Transverse colon (tissue), 3 donors: Measurements from ENCODE around the gene ARHGAP1.

Experiments used
- CTCF ChIP-seq, 5 experiments: fragments of 200-600 bp in 3 of 5; fragments of 450-650 bp in 2 of 5; sonication (generic) in 3 of 5; IDR thresholded peaks; 1 replicate in 2 of 5; 2 replicates in 3 of 5; pipeline ENCODE4 v1.5.1; 2016 to 2017; ENCODE audit warnings: antibody characterized with exemption in 5 of 5, inconsistent platforms in 3 of 5, mild to moderate bottlenecking in 2 of 5, moderate library complexity in 1 of 5
- POLR2A ChIP-seq: fragments of 450-650 bp; IDR thresholded peaks from one replicate; pipeline ENCODE4 v1.6.1; 2016; ENCODE audit warnings: antibody characterized with exemption, mild to moderate bottlenecking, moderate library complexity

GRCh38 chr11:46642627-46643335 is 57.6 kb downstream of the ARHGAP1 start:
- no peak for TF ChIP-seq CTCF (IDR thresholded peaks at IDR 0.05)
- TF ChIP-seq POLR2A, result no peak
